GM19099 (cell line): Measurements from ENCODE around the gene SLC38A10.

Source experiments
- POLR2A ChIP-seq: IDR thresholded peaks from 3 replicates; pipeline ENCODE4 v1.6.1; 2011; ENCODE audit warnings: low read depth; ENCODE audit not compliant: insufficient read length; ENCODE audit errors: extremely low read depth

SLC38A10 gene

GRCh38 chr17:81282876-81283275, 12.2 kb downstream of the SLC38A10 start:
- TF ChIP-seq POLR2A: no peak

GRCh38 chr17:81282141-81282540, 13.0 kb downstream of the SLC38A10 start:
- no peak for TF ChIP-seq POLR2A

- TF ChIP-seq POLR2A: no peak
Observed at GRCh38 chr17:81280571-81280970, 14.5 kb downstream of the SLC38A10 start.

GRCh38 chr17:81279278-81280275, 15.5 kb downstream of the SLC38A10 start:
- no peak for TF ChIP-seq POLR2A

- no peak for TF ChIP-seq POLR2A
Observed at GRCh38 chr17:81278831-81279230, 16.3 kb downstream of the SLC38A10 start.

GRCh38 chr17:81277946-81278693, 17.0 kb downstream of the SLC38A10 start:
- no peak for TF ChIP-seq POLR2A

GRCh38 chr17:81277421-81277820, 17.7 kb downstream of the SLC38A10 start:
- no peak for TF ChIP-seq POLR2A

- no peak for TF ChIP-seq POLR2A
Observed at GRCh38 chr17:81276781-81277180, 18.3 kb downstream of the SLC38A10 start.

GRCh38 chr17:81274471-81274855, 20.6 kb downstream of the SLC38A10 start:
- no peak for TF ChIP-seq POLR2A

GRCh38 chr17:81273698-81274470, 21.2 kb downstream of the SLC38A10 start:
- TF ChIP-seq POLR2A: no peak

- no peak for TF ChIP-seq POLR2A
Observed at GRCh38 chr17:81272616-81273015, 22.5 kb downstream of the SLC38A10 start.

- TF ChIP-seq POLR2A: no peak
Observed at GRCh38 chr17:81271226-81271625, 23.9 kb downstream of the SLC38A10 start.

GRCh38 chr17:81270279-81270678, 24.8 kb downstream of the SLC38A10 start:
- TF ChIP-seq POLR2A: no peak

- no peak for TF ChIP-seq POLR2A
Observed at GRCh38 chr17:81267390-81268067, 27.6 kb downstream of the SLC38A10 start.
